ENCODE data around the gene USF3. TPM values are rescaled to one million over a fixed set of nuclear protein-coding genes. Genes with fewer than 3 reads are reported as not detected.

Gene USF3
- total RNA-seq, 1 donor from 2014 or later: 6.4 TPM

GRCh38 chr3:113741086-113741485 lies 44.6 kb upstream of the USF3 start:
- DNase-seq (ENCODE audit: low read depth): no peak
- TF ChIP-seq CTCF (conservative IDR thresholded peaks at IDR 0.05; ENCODE audit: low read depth, low read length): no peak
- no peak overlapping the region for H3K4me3 ChIP-seq (ENCODE audit: low read depth, low read length)

GRCh38 chr3:113736548-113737089 lies 40.2 kb upstream of the USF3 start:
- no peak for DNase-seq (ENCODE audit: low read depth)
- no peak overlapping the region for H3K4me3 ChIP-seq (ENCODE audit: low read depth, low read length)
- peak; percentile 65 for TF ChIP-seq CTCF (conservative IDR thresholded peaks at IDR 0.05; ENCODE audit: low read depth, low read length)

GRCh38 chr3:113731694-113732093 lies 35.3 kb upstream of the USF3 start:
- DNase-seq (ENCODE audit: low read depth): no peak
- TF ChIP-seq CTCF (conservative IDR thresholded peaks at IDR 0.05; ENCODE audit: low read depth, low read length): no peak
- H3K4me3 ChIP-seq (ENCODE audit: low read depth, low read length): no peak overlapping the region

GRCh38 chr3:113730550-113730949 lies 34.1 kb upstream of the USF3 start:
- no peak for TF ChIP-seq CTCF (conservative IDR thresholded peaks at IDR 0.05; ENCODE audit: low read depth, low read length)
- no peak for DNase-seq (ENCODE audit: low read depth)
- H3K4me3 ChIP-seq (ENCODE audit: low read depth, low read length): no peak overlapping the region

- no peak for TF ChIP-seq CTCF (conservative IDR thresholded peaks at IDR 0.05; ENCODE audit: low read depth, low read length)
- H3K4me3 ChIP-seq (ENCODE audit: low read depth, low read length): no peak overlapping the region
- no peak for DNase-seq (ENCODE audit: low read depth)
These were observed 32.2 kb upstream of the USF3 start for GRCh38 chr3:113728661-113729060.

GRCh38 chr3:113721636-113722035 lies 25.2 kb upstream of the USF3 start:
- no peak overlapping the region for H3K4me3 ChIP-seq (ENCODE audit: low read depth, low read length)
- DNase-seq (ENCODE audit: low read depth): no peak
- TF ChIP-seq CTCF (conservative IDR thresholded peaks at IDR 0.05; ENCODE audit: low read depth, low read length): no peak

- no peak for DNase-seq (ENCODE audit: low read depth)
- TF ChIP-seq CTCF (conservative IDR thresholded peaks at IDR 0.05; ENCODE audit: low read depth, low read length): no peak
These were observed 23.3 kb upstream of the USF3 start for GRCh38 chr3:113719758-113720157.

More at GRCh38 chr3:113719758-113720157, 23.3 kb upstream of the USF3 start:
- H3K4me3 ChIP-seq (ENCODE audit: low read depth, low read length): no peak overlapping the region

Data from epithelial cell of proximal tubule (primary cell).